HG03097 (cell line): ENCODE results near the gene RALY.

ENCODE experiments used
- ATAC-seq: cut with Tn5 transposase; IDR thresholded peaks from one replicate; pipeline ENCODE4 v1.9.1; 2021; ENCODE audit not compliant: unreplicated experiment, low FRiP score

Gene RALY

GRCh38 chr20:34045930-34046725 lies 52.4 kb downstream of the RALY start:
- no peak for ATAC-seq

DNA sequence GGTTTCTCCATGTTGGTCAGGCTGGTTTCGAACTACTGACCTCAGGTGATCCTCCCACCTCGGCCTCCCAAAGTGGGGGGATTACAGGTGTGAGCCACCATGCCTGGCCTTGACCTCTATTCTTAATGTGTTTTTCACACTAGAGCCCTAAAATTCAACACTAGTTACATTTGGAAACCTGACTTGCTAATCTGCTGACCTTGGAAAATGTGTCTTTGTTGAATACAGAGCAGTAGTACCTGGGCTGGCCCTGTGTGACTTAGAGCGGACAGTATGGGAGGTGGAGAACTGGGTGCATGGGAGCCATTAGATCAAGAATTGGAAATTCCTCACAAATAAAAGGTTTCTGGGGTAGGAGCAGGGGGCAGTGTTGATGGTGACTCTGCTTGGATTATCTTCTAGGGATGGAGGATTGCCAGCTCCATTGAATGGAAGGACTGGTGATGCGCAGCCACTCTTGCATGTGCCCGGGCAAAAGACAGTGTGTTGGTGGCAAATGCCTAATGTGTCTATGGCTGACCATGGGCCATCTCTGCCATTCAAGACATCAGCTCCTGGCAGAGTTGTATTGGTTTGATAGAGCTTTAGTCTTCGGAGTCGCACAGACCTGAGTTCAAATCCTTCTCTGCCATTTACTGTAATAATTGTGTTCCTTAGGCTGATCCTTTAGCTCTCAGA lies 53.4 kb downstream of the RALY start:
- ATAC-seq: no peak

- no peak for ATAC-seq
Observed at GRCh38 chr20:34047917-34048316, 54.2 kb downstream of the RALY start.

DNA sequence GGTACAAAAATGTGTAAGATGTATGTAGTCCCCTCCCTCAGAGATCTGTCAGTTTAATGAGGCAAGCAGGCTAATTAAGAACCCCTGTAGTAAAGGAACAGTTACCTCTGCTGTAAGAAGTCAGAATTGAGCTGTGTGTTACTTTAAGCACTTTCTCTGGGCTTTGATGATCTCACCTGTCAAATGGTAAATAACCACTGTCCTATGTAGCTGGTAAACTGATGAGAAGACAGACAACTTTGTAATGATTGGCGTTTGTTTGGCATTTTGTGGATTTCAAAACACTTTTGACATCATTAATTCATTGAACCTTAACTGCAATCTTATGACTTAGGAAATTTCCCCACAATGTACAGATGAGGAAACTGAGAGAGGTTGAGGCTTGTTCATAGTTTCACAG lies 55.7 kb downstream of the RALY start:
- ATAC-seq: no peak

DNA sequence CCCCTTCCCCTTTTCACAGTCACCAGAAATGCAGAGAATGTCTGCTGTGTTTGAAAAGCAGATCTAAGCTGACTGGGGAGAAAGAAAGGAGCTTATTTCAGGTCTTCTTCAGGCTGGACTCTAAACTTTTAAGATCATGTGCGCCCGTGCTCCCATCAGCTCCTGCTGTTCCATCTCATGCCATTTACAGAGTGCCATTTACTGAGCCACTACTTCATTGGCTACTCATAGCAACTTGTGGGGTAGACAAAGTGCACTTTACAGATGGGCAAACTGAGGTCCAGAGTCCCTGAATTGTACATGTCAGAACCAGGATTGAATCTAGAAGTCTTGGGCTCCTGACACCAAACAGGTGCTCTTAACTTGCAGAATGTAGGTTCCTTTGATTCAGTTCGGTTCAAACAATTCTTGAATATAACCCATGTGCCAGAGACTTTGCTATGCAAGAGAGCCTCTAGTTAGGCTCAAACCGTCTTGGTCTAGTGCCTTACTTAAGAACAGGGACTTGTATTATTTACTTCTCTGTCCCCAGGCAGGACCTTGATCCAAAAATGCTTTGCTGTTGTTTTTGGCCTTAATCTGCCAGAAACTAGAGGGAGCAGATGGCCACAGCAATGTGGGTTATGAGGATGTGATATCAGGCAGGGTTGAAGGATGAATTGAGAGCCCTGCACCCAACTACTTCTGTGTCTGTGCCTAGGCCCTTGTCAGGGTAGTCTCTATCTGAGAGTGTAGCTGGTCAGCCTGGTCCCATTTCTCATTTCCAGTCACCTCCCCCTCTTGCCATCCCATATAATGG lies 56.4 kb downstream of the RALY start:
- ATAC-seq: no peak

DNA sequence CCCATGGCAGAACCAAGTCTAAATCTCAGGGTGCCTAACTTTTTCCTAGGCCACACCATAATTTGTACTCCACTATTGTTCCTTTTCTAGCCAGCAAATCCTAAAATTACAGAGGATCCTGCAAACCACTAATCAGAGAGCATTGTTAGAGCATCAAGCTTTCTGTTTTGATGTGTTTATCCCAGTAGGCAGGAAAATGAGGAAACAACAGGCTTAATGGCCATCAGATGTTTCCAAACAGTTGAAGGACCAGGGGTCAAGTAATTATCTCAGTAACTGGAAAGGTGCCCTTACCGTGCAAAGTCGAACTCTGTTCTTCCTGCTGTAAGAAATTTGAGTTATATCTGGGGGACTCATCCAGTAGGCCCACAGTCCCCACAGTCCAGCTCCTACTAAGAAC lies 58.7 kb downstream of the RALY start:
- no peak for ATAC-seq

- ATAC-seq: no peak
Observed at GRCh38 chr20:34055290-34055689, 61.6 kb downstream of the RALY start.

- no peak for ATAC-seq
Observed at GRCh38 chr20:34058831-34059230, 65.1 kb downstream of the RALY start.

GRCh38 chr20:34060970-34061369 lies 67.3 kb downstream of the RALY start:
- no peak for ATAC-seq

GRCh38 chr20:34061695-34062094 lies 68.0 kb downstream of the RALY start:
- ATAC-seq: no peak

DNA sequence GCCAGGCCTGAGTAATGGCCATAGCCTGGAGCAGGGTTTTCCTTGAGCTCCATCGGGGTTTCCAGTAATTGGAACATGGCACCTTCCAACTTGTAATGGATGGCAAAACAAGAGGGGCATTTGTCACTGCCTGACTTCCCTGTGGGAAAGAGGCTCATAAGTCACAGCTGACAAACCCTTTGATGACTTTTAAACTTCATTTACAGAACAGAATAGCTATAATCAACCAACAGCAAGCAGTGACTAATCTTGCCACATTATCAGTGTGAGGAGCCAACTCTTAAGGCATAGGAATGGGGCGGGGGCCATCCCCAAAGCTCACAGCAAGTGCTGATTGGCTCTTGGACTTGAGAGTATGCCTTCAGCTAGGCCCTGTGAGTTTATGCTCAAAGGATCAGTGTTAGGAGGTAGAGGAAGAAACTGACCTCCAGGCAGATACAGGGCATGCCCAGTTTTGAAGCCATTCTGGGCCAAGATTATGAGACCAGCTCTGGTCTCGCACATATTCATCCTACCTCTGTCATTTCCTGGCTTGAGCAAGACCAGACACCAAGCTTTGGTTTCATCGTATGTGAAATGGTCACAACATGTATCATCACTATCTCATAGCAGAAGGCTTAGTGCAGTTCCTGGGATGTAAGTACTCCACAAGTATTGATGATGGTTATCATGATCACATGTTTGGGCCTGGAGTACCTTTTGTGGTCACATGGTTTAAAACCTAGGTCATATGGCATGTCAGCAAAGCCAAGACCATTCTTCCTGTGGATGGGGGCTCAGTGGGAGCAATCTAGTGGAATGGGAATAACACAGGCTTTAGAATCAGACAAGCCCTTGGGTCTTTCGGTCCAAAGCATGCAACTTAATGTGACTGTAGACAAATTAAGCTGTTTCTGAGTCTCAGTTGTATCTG lies 69.1 kb downstream of the RALY start:
- no peak for ATAC-seq

GRCh38 chr20:34064286-34064685 lies 70.6 kb downstream of the RALY start:
- no peak for ATAC-seq

DNA sequence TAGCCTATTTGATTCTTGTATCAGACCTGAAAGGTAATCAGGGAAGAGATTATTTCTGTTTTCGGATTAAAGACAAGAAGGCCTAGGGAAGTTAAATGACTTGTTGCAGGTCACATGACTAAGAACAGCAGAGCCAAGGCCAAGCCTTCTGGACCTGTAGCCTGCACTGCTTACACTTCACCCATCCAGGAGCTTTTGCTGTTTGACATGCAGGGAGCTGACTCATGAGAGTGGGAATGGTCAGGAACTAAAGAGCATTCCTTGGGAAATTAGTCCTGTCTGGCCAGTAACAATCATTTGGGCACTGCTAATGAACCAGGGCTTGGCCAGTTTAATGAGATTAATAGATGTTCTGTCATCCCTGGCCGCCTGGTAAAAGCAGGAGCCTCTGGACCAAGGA lies 71.5 kb downstream of the RALY start:
- ATAC-seq: no peak

- no peak for ATAC-seq
Observed at GRCh38 chr20:34066476-34067090, 72.9 kb downstream of the RALY start.

- ATAC-seq: no peak
Observed at GRCh38 chr20:34068001-34068400, 74.3 kb downstream of the RALY start.

GRCh38 chr20:34069341-34070078 lies 75.8 kb downstream of the RALY start:
- no peak for ATAC-seq

- no peak for ATAC-seq
Observed at GRCh38 chr20:34070079-34070439, 76.3 kb downstream of the RALY start.

DNA sequence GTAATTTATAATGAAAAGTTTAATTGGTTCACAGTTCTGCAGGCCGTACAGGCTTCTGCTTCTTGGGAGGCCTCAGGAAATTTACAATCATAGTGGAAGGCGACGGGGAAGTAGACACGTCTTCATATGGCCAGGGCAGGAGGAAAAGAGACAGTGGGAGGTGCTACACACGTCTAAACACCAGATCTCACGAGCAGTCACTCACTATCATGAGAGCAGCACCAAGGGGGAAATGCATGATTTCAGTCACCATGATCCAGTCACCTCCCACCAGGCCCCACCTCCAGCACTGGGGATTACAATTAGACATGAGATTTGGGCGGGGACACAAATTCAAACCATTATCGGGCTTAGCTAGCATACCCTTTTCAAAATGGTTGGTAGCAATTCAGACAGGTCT lies 77.1 kb downstream of the RALY start:
- no peak for ATAC-seq

DNA sequence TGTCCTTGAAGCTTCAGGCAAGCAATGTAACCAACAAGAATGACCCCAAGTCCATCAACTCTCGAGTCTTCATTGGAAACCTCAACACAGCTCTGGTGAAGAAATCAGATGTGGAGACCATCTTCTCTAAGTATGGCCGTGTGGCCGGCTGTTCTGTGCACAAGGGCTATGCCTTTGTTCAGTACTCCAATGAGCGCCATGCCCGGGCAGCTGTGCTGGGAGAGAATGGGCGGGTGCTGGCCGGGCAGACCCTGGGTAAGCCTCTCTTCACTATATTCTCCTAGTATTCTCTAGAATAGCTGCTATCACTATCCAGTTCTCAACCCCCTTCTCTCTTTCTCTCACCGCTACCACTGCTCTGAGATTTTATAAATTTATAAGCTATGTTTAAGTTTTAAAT lies 78.4 kb downstream of the RALY start:
- no peak for ATAC-seq
